Right lobe of liver (tissue), 4 donors: ENCODE results near the gene PEAR1.

Experiments used
- POLR2A ChIP-seq: fragments of 450-650 bp; IDR thresholded peaks from one replicate; pipeline ENCODE4 v1.6.1; 2017; ENCODE audit warnings: antibody characterized with exemption, mild to moderate bottlenecking
- TF ChIP-seq, protein P1 (sequence below), 4 donors: fragments of 200-600 bp in 3 of 4; fragments of 450-650 bp in 1 of 4; IDR thresholded peaks; one replicate each; pipeline versions ENCODE4 v1.5.1 to v1.8.0; 2016 to 2022; ENCODE audit warnings: antibody characterized with exemption in 4 of 4, mild to moderate bottlenecking in 2 of 4
- donor health status: DM: no; HTN: no; CAD: no.
- donor health status: DM: no; HTN: no; CAD: no.
- donor health status: DM: no; HTN: yes; CAD: no.

DNA sequence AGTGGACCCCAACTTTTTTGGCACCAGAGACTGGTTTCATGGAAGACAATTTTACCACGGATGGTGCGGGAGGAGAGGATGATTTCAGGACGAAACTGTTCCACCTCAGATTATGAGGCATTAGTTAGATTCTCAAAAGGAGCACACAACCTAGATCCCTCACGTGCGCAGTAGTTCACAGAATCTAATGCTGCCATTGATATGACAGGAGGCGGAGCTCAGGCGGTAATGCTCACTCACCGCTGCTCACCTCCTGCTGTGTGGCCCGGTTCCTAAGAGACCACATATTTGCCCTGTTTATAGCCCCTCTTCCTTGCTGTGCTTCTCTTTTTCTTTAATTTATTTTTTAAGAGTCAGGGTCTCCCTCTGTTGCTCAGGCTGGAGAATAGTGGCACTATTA lies 28.3 kb upstream of the PEAR1 start:
- TF ChIP-seq, protein P1, sequence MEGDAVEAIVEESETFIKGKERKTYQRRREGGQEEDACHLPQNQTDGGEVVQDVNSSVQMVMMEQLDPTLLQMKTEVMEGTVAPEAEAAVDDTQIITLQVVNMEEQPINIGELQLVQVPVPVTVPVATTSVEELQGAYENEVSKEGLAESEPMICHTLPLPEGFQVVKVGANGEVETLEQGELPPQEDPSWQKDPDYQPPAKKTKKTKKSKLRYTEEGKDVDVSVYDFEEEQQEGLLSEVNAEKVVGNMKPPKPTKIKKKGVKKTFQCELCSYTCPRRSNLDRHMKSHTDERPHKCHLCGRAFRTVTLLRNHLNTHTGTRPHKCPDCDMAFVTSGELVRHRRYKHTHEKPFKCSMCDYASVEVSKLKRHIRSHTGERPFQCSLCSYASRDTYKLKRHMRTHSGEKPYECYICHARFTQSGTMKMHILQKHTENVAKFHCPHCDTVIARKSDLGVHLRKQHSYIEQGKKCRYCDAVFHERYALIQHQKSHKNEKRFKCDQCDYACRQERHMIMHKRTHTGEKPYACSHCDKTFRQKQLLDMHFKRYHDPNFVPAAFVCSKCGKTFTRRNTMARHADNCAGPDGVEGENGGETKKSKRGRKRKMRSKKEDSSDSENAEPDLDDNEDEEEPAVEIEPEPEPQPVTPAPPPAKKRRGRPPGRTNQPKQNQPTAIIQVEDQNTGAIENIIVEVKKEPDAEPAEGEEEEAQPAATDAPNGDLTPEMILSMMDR (IDR thresholded peaks at IDR 0.05) = no peak
- no peak for TF ChIP-seq POLR2A
